ENCODE measurements around the gene PIM2. TPM values are rescaled to one million over a fixed set of nuclear protein-coding genes. Genes with fewer than 3 reads are reported as not detected.
"Not testable (repeated sequence)": the region's sequence is repeated elsewhere in the genome, so short reads cannot be mapped to it uniquely, and the experiment has no call there.

Gene PIM2
- total RNA-seq, 1 donor from 2014 or later: 17.2 TPM

- no peak for DNase-seq (ENCODE audit: low read depth)
Observed at GRCh38 chrX:48908600-48908999, 10.2 kb downstream of the PIM2 start.

- no peak for DNase-seq (ENCODE audit: low read depth)
Observed at GRCh38 chrX:48905090-48905790, 13.6 kb downstream of the PIM2 start.

GRCh38 chrX:48904626-48905025 lies 14.2 kb downstream of the PIM2 start:
- DNase-seq (ENCODE audit: low read depth): no peak

- DNase-seq (ENCODE audit: low read depth): no peak
Observed at GRCh38 chrX:48904180-48904579, 14.6 kb downstream of the PIM2 start.

- no peak for DNase-seq (ENCODE audit: low read depth)
Observed at GRCh38 chrX:48903290-48903689, 15.5 kb downstream of the PIM2 start.

- DNase-seq (ENCODE audit: low read depth): no peak
Observed at GRCh38 chrX:48902776-48903175, 16.0 kb downstream of the PIM2 start.

- DNase-seq (ENCODE audit: low read depth): no peak
Observed at GRCh38 chrX:48902135-48902534, 16.7 kb downstream of the PIM2 start.

- DNase-seq (ENCODE audit: low read depth): no peak
Observed at GRCh38 chrX:48901069-48901468, 17.8 kb downstream of the PIM2 start.

GRCh38 chrX:48899078-48899410 lies 19.8 kb downstream of the PIM2 start:
- no peak for DNase-seq (ENCODE audit: low read depth)

GRCh38 chrX:48897625-48898306 lies 21.1 kb downstream of the PIM2 start, which contains the start of the genes PQBP1 and TIMM17B:
TSS of gene PQBP1 (plus strand) at chrX:48897930. CDS start at chrX:48898510, 580 bp downstream.
TSS of gene TIMM17B (minus strand) at chrX:48897768. CDS start at chrX:48897749, 19 bp downstream.
- peak; percentile 93 for DNase-seq (ENCODE audit: low read depth)

- DNase-seq (ENCODE audit: low read depth): peak; percentile 47
Observed at GRCh38 chrX:48897157-48897624, 21.6 kb downstream of the PIM2 start.

- DNase-seq (ENCODE audit: low read depth): no peak
Observed at GRCh38 chrX:48896611-48897011, 22.2 kb downstream of the PIM2 start.

- no peak for DNase-seq (ENCODE audit: low read depth)
Observed at GRCh38 chrX:48894891-48895290, 23.9 kb downstream of the PIM2 start.

GRCh38 chrX:48893556-48894348 lies 25.1 kb downstream of the PIM2 start:
- DNase-seq (ENCODE audit: low read depth): no peak

- DNase-seq (ENCODE audit: low read depth): no peak
Observed at GRCh38 chrX:48892896-48893295, 25.9 kb downstream of the PIM2 start.

- peak; percentile 76 for DNase-seq (ENCODE audit: low read depth)
Observed at GRCh38 chrX:48891402-48892288, 27.2 kb downstream of the PIM2 start.

GRCh38 chrX:48890934-48891401 lies 27.9 kb downstream of the PIM2 start:
- no peak for DNase-seq (ENCODE audit: low read depth)

- no peak for DNase-seq (ENCODE audit: low read depth)
Observed at GRCh38 chrX:48890296-48890925, 28.4 kb downstream of the PIM2 start.

- not testable (repeated sequence) for DNase-seq (ENCODE audit: low read depth)
Observed at GRCh38 chrX:48886586-48886985, 32.2 kb downstream of the PIM2 start.

- DNase-seq (ENCODE audit: low read depth): no peak
Observed at GRCh38 chrX:48883729-48884128, 35.1 kb downstream of the PIM2 start.

GRCh38 chrX:48876944-48877343 lies 41.9 kb downstream of the PIM2 start:
- not testable (repeated sequence) for DNase-seq (ENCODE audit: low read depth)
